ENCODE measurements around the gene EHMT1. TPM values are rescaled to one million over a fixed set of nuclear protein-coding genes. Genes with fewer than 3 reads are reported as not detected.

EHMT1 gene
- total and polyA plus RNA-seq, 10 of the 15 experiments (the other 5 are each of a cell fraction or from before 2014, with no cell fraction given): 2.9 to 100 (median 48.1) TPM

DNA sequence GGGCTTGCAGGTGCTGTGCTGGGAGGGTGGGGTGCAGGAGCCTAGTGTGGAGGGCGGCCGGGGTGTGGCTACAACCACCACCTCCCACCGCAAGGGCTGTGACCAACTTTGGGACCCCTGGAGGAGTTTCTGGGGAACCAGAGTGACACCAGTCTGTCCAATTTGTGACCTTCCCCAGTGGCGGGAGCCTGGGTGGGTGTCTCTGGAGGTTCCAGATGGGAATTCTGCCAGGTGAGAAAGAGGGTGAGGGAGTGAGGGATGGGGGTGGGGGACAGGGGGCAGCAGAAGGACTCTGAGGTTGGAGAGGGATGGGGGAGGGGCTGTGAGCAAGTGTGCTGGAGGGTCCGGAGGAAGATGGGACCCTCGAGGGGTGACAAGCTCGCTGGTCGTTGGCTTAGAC is 254.6 kb downstream of the EHMT1 start (continued):
- no peak for TF ChIP-seq ASH2L (IDR thresholded peaks at IDR 0.05; ENCODE audit: borderline replicate concordance, low read depth)

DNA sequence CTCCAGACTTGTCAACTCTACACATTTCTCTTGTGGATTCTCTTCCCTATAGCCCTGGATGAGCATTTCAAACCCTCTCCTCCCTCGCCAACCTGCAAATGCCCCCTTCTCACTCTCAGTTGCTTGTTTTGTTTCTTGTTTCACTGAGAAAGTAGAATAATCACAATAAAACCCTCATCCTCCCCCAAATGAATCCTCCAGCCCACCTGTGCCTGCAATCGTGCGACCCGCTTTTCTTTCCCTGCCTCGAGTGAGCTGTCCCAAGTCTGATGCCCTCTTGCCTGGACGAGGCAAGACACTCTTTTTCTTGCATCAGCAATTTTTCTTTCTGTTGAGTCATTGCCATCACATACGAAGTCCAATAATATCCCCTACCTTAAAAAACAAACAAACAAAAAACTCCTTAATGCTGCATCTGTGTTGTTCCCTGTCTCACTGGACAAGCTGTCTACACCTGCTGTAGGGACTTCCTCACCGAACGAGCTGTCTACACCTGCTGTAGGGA is 255.1 kb downstream of the EHMT1 start:
- CTCF ChIA-PET: no interaction called here
- intact Hi-C loops (cut with micrococcal nuclease; ENCODE audit: unreplicated experiment): no loop called here
- 40% methylated on average over 8 of the region's 9 CpGs for WGBS (ENCODE audit: insufficient coverage, insufficient replicate concordance, low lambda C conversion rate, missing lambda C conversion rate)

More for the DNA sequence above, 255.1 kb downstream of the EHMT1 start:
- FAIRE-seq (no peak), ATAC-seq (no peak), DNase-seq (ENCODE audit: low read depth, low spot score) (no peak)
- no peak overlapping the region for H3K27ac ChIP-seq (ENCODE audit: control insufficient read depth, insufficient read depth)
- RAD21 ChIA-PET (ENCODE audit: unreplicated experiment): no interaction called here
- POLR2A ChIA-PET: no interaction called here
- no peak overlapping the region for H3K9ac ChIP-seq (ENCODE audit: control insufficient read depth, insufficient read depth, low read length)
- TF ChIP-seq SUPT20H (IDR thresholded peaks at IDR 0.05; ENCODE audit: borderline replicate concordance, control insufficient read depth, low read depth, low read length): no peak
- no peak for TF ChIP-seq FOXK2 (IDR thresholded peaks at IDR 0.05)
- TF ChIP-seq, protein P1, sequence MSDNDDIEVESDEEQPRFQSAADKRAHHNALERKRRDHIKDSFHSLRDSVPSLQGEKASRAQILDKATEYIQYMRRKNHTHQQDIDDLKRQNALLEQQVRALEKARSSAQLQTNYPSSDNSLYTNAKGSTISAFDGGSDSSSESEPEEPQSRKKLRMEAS (IDR thresholded peaks at IDR 0.05; ENCODE audit: low read depth, low read length): no peak
- no peak for TF ChIP-seq CBX5 (IDR thresholded peaks at IDR 0.05; ENCODE audit: low read depth)
- no peak for TF ChIP-seq ZZZ3 (IDR thresholded peaks at IDR 0.05; ENCODE audit: control insufficient read depth, insufficient read length, low read depth)
- TF ChIP-seq, protein P2, sequence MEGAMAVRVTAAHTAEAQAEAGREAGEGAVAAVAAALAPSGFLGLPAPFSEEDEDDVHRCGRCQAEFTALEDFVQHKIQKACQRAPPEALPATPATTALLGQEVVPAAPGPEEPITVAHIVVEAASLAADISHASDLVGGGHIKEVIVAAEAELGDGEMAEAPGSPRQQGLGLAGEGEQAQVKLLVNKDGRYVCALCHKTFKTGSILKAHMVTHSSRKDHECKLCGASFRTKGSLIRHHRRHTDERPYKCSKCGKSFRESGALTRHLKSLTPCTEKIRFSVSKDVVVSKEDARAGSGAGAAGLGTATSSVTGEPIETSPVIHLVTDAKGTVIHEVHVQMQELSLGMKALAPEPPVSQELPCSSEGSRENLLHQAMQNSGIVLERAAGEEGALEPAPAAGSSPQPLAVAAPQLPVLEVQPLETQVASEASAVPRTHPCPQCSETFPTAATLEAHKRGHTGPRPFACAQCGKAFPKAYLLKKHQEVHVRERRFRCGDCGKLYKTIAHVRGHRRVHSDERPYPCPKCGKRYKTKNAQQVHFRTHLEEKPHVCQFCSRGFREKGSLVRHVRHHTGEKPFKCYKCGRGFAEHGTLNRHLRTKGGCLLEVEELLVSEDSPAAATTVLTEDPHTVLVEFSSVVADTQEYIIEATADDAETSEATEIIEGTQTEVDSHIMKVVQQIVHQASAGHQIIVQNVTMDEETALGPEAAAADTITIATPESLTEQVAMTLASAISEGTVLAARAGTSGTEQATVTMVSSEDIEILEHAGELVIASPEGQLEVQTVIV (IDR thresholded peaks at IDR 0.05; ENCODE audit: borderline replicate concordance, partially characterized antibody): no peak
- TF ChIP-seq, protein P3, sequence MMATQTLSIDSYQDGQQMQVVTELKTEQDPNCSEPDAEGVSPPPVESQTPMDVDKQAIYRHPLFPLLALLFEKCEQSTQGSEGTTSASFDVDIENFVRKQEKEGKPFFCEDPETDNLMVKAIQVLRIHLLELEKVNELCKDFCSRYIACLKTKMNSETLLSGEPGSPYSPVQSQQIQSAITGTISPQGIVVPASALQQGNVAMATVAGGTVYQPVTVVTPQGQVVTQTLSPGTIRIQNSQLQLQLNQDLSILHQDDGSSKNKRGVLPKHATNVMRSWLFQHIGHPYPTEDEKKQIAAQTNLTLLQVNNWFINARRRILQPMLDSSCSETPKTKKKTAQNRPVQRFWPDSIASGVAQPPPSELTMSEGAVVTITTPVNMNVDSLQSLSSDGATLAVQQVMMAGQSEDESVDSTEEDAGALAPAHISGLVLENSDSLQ (IDR thresholded peaks at IDR 0.05): no peak
- TF ChIP-seq NFXL1 (IDR thresholded peaks at IDR 0.05; ENCODE audit: borderline replicate concordance): no peak
- TF ChIP-seq, protein P4, sequence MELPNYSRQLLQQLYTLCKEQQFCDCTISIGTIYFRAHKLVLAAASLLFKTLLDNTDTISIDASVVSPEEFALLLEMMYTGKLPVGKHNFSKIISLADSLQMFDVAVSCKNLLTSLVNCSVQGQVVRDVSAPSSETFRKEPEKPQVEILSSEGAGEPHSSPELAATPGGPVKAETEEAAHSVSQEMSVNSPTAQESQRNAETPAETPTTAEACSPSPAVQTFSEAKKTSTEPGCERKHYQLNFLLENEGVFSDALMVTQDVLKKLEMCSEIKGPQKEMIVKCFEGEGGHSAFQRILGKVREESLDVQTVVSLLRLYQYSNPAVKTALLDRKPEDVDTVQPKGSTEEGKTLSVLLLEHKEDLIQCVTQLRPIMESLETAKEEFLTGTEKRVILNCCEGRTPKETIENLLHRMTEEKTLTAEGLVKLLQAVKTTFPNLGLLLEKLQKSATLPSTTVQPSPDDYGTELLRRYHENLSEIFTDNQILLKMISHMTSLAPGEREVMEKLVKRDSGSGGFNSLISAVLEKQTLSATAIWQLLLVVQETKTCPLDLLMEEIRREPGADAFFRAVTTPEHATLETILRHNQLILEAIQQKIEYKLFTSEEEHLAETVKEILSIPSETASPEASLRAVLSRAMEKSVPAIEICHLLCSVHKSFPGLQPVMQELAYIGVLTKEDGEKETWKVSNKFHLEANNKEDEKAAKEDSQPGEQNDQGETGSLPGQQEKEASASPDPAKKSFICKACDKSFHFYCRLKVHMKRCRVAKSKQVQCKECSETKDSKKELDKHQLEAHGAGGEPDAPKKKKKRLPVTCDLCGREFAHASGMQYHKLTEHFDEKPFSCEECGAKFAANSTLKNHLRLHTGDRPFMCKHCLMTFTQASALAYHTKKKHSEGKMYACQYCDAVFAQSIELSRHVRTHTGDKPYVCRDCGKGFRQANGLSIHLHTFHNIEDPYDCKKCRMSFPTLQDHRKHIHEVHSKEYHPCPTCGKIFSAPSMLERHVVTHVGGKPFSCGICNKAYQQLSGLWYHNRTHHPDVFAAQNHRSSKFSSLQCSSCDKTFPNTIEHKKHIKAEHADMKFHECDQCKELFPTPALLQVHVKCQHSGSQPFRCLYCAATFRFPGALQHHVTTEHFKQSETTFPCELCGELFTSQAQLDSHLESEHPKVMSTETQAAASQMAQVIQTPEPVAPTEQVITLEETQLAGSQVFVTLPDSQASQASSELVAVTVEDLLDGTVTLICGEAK (IDR thresholded peaks at IDR 0.05; ENCODE audit: borderline replicate concordance): no peak
- TF ChIP-seq BACH1 (IDR thresholded peaks at IDR 0.05; ENCODE audit: borderline replicate concordance): no peak
- TF ChIP-seq SMAD1 (IDR thresholded peaks at IDR 0.05; ENCODE audit: low read depth, partially characterized antibody): no peak
- no peak for TF ChIP-seq CBFB (IDR thresholded peaks at IDR 0.05; ENCODE audit: low read depth)
- TF ChIP-seq BRCA1 (IDR thresholded peaks at IDR 0.05; ENCODE audit: low read depth, low read length): no peak
- no peaks in the 10 kb centered on the region for H3K4me1 ChIP-seq (ENCODE audit: control insufficient read depth, insufficient read depth, low read length)
- no peak overlapping the region for H2AFZ ChIP-seq (ENCODE audit: control insufficient read depth, low read depth, low read length)
- H3K36me3 ChIP-seq (ENCODE audit: control insufficient read depth in 2 of 2, insufficient read depth in 2 of 2, low read length in 1 of 2): no peaks in the 10 kb centered on the region
- no peak overlapping the region for H3K4me2 ChIP-seq (ENCODE audit: control insufficient read depth, insufficient read depth)
- H3K9me3 ChIP-seq (replicated peaks; ENCODE audit: control insufficient read depth, insufficient read depth, low read length): no peaks in the 10 kb centered on the region; the same call in 2 of the 3 replicates
- H3K4me3 ChIP-seq: no peak overlapping the region
- H3K27me3 ChIP-seq (replicated peaks in 1 of 2; ENCODE audit: control insufficient read depth in 2 of 2, insufficient read depth in 2 of 2, low read length in 1 of 2): no peaks in the 10 kb centered on the region; a peak in 2 of 4 replicates
- H4K20me1 ChIP-seq (ENCODE audit: control insufficient read depth, insufficient read depth): no peaks in the 10 kb centered on the region
- BruUV-seq (replicated peaks): no TSS peak
- no peaks in the 10 kb centered on the region for H3K79me2 ChIP-seq (ENCODE audit: control insufficient read depth, insufficient read depth, low read length)
- in situ Hi-C loops (cut with MboI): no loop called here
- SMC1A ChIA-PET (ENCODE audit: uncharacterized antibody, unreplicated experiment): no interaction called here

Measured in GM12878 (cell line).